HTR-8/SVneo (cell line): ENCODE data around the gene RETSAT.

Experiments
- DNase-seq: peaks from one replicate; pipeline ENCODE4 v3.0.0; 2011; ENCODE audit warnings: low spot score, mixed read lengths; ENCODE audit not compliant: insufficient read length
- FAIRE-seq: peaks from 2 replicates; lab custom pipeline; 2011; peaks lifted over from hg19 to GRCh38; lab: Jason Lieb, UNC

RETSAT gene

GRCh38 chr2:85354286-85355072 is at the start of gene RETSAT, which contains the start of gene ELMOD3:
Gene RETSAT (minus strand): TSS chr2:85354528. CDS start chr2:85354507, 21 bp downstream.
Gene ELMOD3 (plus strand): TSS chr2:85354769. CDS start chr2:85357199, 2,430 bp downstream.
- peak; percentile 99 for DNase-seq
- FAIRE-seq = peak; percentile 90

GRCh38 chr2:85401844-85402243 is 47.5 kb upstream of the RETSAT start:
- FAIRE-seq (no peak), DNase-seq (no peak)

GRCh38 chr2:85401464-85401805 is 47.1 kb upstream of the RETSAT start:
- no peak for DNase-seq
- FAIRE-seq = no peak

GRCh38 chr2:85400541-85401463 is 46.5 kb upstream of the RETSAT start:
- DNase-seq (no peak), FAIRE-seq (no peak)

GRCh38 chr2:85400023-85400422 is 45.7 kb upstream of the RETSAT start:
- DNase-seq (no peak), FAIRE-seq (no peak)

GRCh38 chr2:85399183-85399455 is 44.8 kb upstream of the RETSAT start:
- FAIRE-seq (no peak), DNase-seq (no peak)

- DNase-seq = no peak
- FAIRE-seq = no peak
Observed at GRCh38 chr2:85398426-85399182, 44.3 kb upstream of the RETSAT start.

- no peak for DNase-seq
- FAIRE-seq = no peak
Observed at GRCh38 chr2:85397925-85398331, 43.6 kb upstream of the RETSAT start.

- DNase-seq = no peak
- no peak for FAIRE-seq
Observed at GRCh38 chr2:85396531-85397470, 42.5 kb upstream of the RETSAT start.

- FAIRE-seq = no peak
- DNase-seq = no peak
Observed at GRCh38 chr2:85395912-85396475, 41.7 kb upstream of the RETSAT start.

GRCh38 chr2:85394976-85395375 is 40.6 kb upstream of the RETSAT start:
- FAIRE-seq (no peak), DNase-seq (no peak)

GRCh38 chr2:85394261-85394681 is 39.9 kb upstream of the RETSAT start:
- DNase-seq (no peak), FAIRE-seq (no peak)

GRCh38 chr2:85393836-85394235 is 39.5 kb upstream of the RETSAT start:
- FAIRE-seq (no peak), DNase-seq (no peak)

- DNase-seq (no peak), FAIRE-seq (no peak)
Observed at GRCh38 chr2:85390941-85391669, 36.8 kb upstream of the RETSAT start.

GRCh38 chr2:85388878-85389538 is 34.7 kb upstream of the RETSAT start:
- FAIRE-seq (no peak), DNase-seq (no peak)

- no peak for FAIRE-seq
Observed at GRCh38 chr2:85387754-85388153, 33.4 kb upstream of the RETSAT start.

GRCh38 chr2:85385746-85386145 is 31.4 kb upstream of the RETSAT start:
- no peak for FAIRE-seq

More at GRCh38 chr2:85387754-85388153, 33.4 kb upstream of the RETSAT start:
- no peak for DNase-seq

GRCh38 chr2:85383850-85384249 is 29.5 kb upstream of the RETSAT start:
- FAIRE-seq (no peak), DNase-seq (no peak)

More at GRCh38 chr2:85385746-85386145, 31.4 kb upstream of the RETSAT start:
- DNase-seq = no peak
